OCI-LY3 (cell line): ENCODE data around the gene GPR139.

Experiments used
- H2AFZ ChIP-seq: fragments of 200-600, 300-600 bp; shearing (Covaris generic); 2 replicates; pipeline ENCODE4 v1.6.0; 2014; ENCODE audit warnings: antibody characterized with exemption, low read depth, low read length
- H3K27ac ChIP-seq: fragments of 200-600, 300-600 bp; sonication (generic); 2 replicates; pipeline ENCODE4 v1.5.1; 2014; ENCODE audit warnings: mild to moderate bottlenecking, low read length, moderate library complexity, mixed read lengths
- H3K27me3 ChIP-seq: fragments of 200-600, 300-600 bp; sonication (generic); 2 replicates; pipeline ENCODE4 v1.6.1; 2014; ENCODE audit warnings: low read depth, low read length, mixed read lengths
- H3K36me3 ChIP-seq: fragments of 200-600, 300-600 bp; sonication (generic); replicated peaks from 2 replicates; pipeline ENCODE3; 2014; ENCODE audit warnings: low read depth, low read length, mixed read lengths
- H3K4me1 ChIP-seq: fragments of 300-600, 200-600 bp; sonication (generic); 2 replicates; pipeline ENCODE4 v1.6.1; 2014; ENCODE audit warnings: low read length, mixed read lengths
- H3K4me2 ChIP-seq: fragments of 200-600, 300-600 bp; sonication (generic); 2 replicates; pipeline ENCODE4 v1.6.1; 2014; ENCODE audit warnings: low read length, mixed read lengths
- H3K4me3 ChIP-seq: fragments of 300-600, 200-600 bp; sonication (generic); 2 replicates; pipeline ENCODE4 v1.5.1; 2014; ENCODE audit warnings: antibody characterized with exemption, mild to moderate bottlenecking, low read length, moderate library complexity
- H3K79me2 ChIP-seq: fragments of 300-600, 200-600 bp; shearing (Covaris generic); 2 replicates; pipeline ENCODE4 v1.6.1; 2014; ENCODE audit warnings: mild to moderate bottlenecking, low read length, mixed read lengths
- H3K9ac ChIP-seq: fragments of 300-600, 200-600 bp; shearing (Covaris generic); 2 replicates; pipeline ENCODE4 v1.6.0; 2014; ENCODE audit warnings: mild to moderate bottlenecking, low read length, moderate library complexity
- H3K9me3 ChIP-seq: fragments of 200-600, 300-600 bp; shearing (Covaris generic); 2 replicates; pipeline ENCODE4 v1.6.1; 2014; ENCODE audit warnings: low read length, mixed read lengths; ENCODE audit not compliant: insufficient read depth
- H4K20me1 ChIP-seq: fragments of 200-600, 300-600 bp; sonication (generic); 2 replicates; pipeline ENCODE4 v1.6.1; 2016; ENCODE audit warnings: low read length, mixed read lengths; ENCODE audit not compliant: insufficient read depth
- EZH2phosphoT487 ChIP-seq: fragments of 200-600 bp; shearing (Covaris generic); IDR thresholded peaks from 2 replicates; pipeline ENCODE4 v1.6.1; 2018; ENCODE audit warnings: antibody characterized with exemption, mixed run types, low read depth
- TF ChIP-seq, protein P1 (sequence below): fragments of 200-600, 300-600 bp; sonication (generic); IDR thresholded peaks from 2 replicates; pipeline ENCODE4 v1.5.1; 2014; ENCODE audit warnings: antibody characterized with exemption, low read length, low read depth

GPR139 gene

DNA sequence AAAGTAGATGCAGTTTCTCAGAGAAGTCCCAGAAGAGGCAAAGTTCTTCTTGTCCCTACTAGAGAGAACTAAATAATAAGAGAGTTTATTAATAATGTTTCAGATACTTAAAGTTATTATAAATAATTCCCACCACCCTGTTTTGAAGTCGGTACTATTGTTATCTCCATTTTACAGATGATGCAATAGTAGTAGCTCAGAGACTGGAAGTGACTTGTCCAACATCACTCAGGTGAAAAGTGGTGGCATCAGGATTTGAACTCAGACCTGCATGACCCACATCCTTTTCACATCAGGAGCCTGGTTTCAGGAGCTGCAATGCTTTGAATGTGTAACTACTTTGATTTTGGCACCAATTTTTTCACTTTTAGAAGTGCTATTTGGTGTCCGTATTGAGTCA, 52.7 kb downstream of the GPR139 start:
- no peak overlapping the region for H3K27ac ChIP-seq
- no peaks in the 10 kb centered on the region for H3K36me3 ChIP-seq
- H3K9ac ChIP-seq = no peak overlapping the region
- TF ChIP-seq, protein P1, sequence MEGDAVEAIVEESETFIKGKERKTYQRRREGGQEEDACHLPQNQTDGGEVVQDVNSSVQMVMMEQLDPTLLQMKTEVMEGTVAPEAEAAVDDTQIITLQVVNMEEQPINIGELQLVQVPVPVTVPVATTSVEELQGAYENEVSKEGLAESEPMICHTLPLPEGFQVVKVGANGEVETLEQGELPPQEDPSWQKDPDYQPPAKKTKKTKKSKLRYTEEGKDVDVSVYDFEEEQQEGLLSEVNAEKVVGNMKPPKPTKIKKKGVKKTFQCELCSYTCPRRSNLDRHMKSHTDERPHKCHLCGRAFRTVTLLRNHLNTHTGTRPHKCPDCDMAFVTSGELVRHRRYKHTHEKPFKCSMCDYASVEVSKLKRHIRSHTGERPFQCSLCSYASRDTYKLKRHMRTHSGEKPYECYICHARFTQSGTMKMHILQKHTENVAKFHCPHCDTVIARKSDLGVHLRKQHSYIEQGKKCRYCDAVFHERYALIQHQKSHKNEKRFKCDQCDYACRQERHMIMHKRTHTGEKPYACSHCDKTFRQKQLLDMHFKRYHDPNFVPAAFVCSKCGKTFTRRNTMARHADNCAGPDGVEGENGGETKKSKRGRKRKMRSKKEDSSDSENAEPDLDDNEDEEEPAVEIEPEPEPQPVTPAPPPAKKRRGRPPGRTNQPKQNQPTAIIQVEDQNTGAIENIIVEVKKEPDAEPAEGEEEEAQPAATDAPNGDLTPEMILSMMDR = no peak
- no peak for TF ChIP-seq EZH2phosphoT487
- H2AFZ ChIP-seq = no peak overlapping the region
- no peaks in the 10 kb centered on the region for H3K79me2 ChIP-seq
- H3K4me3 ChIP-seq = no peak overlapping the region
- no peaks in the 10 kb centered on the region for H3K27me3 ChIP-seq
- no peaks in the 10 kb centered on the region for H3K9me3 ChIP-seq
- H3K4me2 ChIP-seq = no peak overlapping the region
- H3K4me1 ChIP-seq = peaks cover 12% of the 10 kb centered on the region
- no peaks in the 10 kb centered on the region for H4K20me1 ChIP-seq

DNA sequence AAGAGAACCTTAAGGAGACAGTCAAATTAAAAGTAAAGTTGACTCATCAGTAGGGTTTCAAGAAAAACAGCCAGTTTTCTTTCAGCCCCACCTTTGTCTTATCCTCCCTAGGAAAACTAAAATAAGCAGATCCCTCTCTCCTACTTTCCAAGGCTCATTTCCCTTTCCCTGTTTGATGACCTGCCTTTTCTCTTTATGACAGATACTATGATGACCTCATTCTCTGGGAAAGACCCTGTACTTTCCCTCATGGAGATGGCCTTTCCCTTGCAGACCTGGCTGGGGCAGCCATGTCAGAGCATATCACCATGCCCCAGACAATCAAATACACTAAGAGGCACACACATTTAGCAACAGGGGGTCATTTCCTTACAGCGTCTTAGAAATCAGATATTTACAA, 53.6 kb downstream of the GPR139 start:
- Histone ChIP-seq H3K4me2 (no peak overlapping the region), H3K36me3 (no peaks in the 10 kb centered on the region), H4K20me1 (no peaks in the 10 kb centered on the region), H3K9ac (no peak overlapping the region), H3K27me3 (no peaks in the 10 kb centered on the region), H3K79me2 (no peaks in the 10 kb centered on the region), H3K4me3 (no peak overlapping the region), H3K4me1 (peaks cover 12% of the 10 kb centered on the region), H3K9me3 (no peaks in the 10 kb centered on the region), H3K27ac (no peak overlapping the region), H2AFZ (no peak overlapping the region)
- TF ChIP-seq, protein P1 = no peak
- no peak for TF ChIP-seq EZH2phosphoT487

DNA sequence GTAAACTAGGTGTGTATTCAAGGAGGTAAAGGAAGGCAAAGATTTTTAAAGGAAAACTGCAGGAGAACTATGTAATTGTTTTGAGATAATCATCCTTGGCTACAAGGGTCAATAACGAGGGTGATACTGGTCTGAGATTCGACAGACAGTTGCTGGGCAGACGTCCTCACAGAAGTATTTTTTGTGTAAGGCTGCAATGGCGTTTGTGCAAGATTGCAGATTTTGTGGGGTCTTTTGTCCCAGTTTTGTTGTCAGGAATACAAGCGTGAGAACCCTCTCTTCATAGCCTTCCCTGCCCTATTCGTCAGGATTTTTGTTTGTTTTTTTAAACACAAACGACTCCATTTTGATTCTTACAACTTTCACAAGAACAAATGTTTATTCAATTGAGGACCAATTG, 57.5 kb downstream of the GPR139 start:
- H3K4me1 ChIP-seq = peaks cover 12% of the 10 kb centered on the region
- H3K27me3 ChIP-seq = 0 out of 2 replicates have a peak, but pooled peaks cover 4% of the 10 kb centered on the region
- H3K4me2 ChIP-seq = no peak overlapping the region
- no peak overlapping the region for H2AFZ ChIP-seq
- no peak overlapping the region for H3K4me3 ChIP-seq
- no peak overlapping the region for H3K9ac ChIP-seq
- H3K9me3 ChIP-seq = no peaks in the 10 kb centered on the region
- TF ChIP-seq, protein P1 = no peak
- TF ChIP-seq EZH2phosphoT487 = no peak
- no peaks in the 10 kb centered on the region for H3K36me3 ChIP-seq
- H3K79me2 ChIP-seq = no peaks in the 10 kb centered on the region
- no peaks in the 10 kb centered on the region for H4K20me1 ChIP-seq
- H3K27ac ChIP-seq = no peak overlapping the region

DNA sequence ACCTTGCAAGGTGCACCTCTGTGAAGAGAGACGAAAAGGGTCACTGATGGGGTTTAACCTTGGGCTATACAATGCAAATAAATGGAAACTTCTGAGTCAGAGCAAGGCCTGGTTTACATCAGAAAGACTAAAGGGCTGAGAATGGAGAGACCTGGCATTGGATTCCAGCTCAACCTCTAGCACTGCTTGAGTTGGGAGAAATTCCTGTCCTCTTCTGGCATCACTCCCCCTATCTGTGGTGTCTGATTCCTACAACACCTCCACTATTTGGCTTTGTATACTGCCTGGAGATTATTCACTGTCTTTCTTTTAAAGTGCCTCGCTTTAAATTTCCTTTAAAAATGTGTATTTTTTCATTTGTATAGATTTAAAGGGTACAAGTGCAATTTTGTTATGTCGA, 68.8 kb downstream of the GPR139 start:
- no peak overlapping the region for H3K4me3 ChIP-seq
- H3K4me2 ChIP-seq = no peak overlapping the region
- no peaks in the 10 kb centered on the region for H3K36me3 ChIP-seq
- H2AFZ ChIP-seq = no peak overlapping the region
- H3K9me3 ChIP-seq = no peaks in the 10 kb centered on the region
- H3K27me3 ChIP-seq = peaks cover 38% of the 10 kb centered on the region
- H4K20me1 ChIP-seq = no peaks in the 10 kb centered on the region
- H3K79me2 ChIP-seq = no peaks in the 10 kb centered on the region
- no peak overlapping the region for H3K27ac ChIP-seq
- no peak overlapping the region for H3K9ac ChIP-seq
- no peaks in the 10 kb centered on the region for H3K4me1 ChIP-seq
- no peak for TF ChIP-seq EZH2phosphoT487

DNA sequence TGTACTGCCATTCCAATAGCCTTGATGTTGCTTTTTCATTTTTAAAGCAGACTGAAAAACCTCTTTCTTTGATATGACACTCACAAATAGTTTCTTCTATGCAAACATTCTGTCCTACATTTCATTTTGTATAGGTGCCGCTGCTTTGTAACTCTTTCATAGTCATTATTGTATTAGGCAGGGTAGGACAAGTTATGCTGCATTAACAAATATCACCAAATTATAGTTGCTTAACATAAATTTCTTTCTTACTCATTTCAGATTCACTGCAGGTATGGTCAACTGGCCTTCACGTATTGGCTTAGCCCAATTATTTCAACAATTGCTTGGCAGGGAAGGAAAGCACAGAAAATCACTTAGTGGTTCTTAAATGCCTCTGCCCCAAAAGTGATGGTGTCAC, 70.8 kb downstream of the GPR139 start:
- Histone ChIP-seq H4K20me1 (no peaks in the 10 kb centered on the region), H3K9ac (no peak overlapping the region), H3K36me3 (no peaks in the 10 kb centered on the region), H2AFZ (no peak overlapping the region), H3K4me3 (no peak overlapping the region), H3K4me2 (no peak overlapping the region), H3K79me2 (no peaks in the 10 kb centered on the region), H3K27me3 (peaks cover 35% of the 10 kb centered on the region), H3K4me1 (no peaks in the 10 kb centered on the region), H3K9me3 (no peaks in the 10 kb centered on the region), H3K27ac (no peak overlapping the region)
- TF ChIP-seq EZH2phosphoT487 = no peak
- TF ChIP-seq, protein P1 = no peak
